Measurements from ENCODE around the gene ATP5F1A. TPM values are rescaled to one million over a fixed set of nuclear protein-coding genes. Genes with fewer than 3 reads are reported as not detected.
"Not testable (repeated sequence)": the region's sequence is repeated elsewhere in the genome, so short reads cannot be mapped to it uniquely, and the experiment has no call there.

Gene ATP5F1A
- total RNA-seq, 1 donor from 2014 or later, result 1,743 TPM

- Histone ChIP-seq H3K4me3 (no peak overlapping the region), H3K9me3 (replicated peaks) (no peaks in the 10 kb centered on the region), H3K27ac (replicated peaks) (no peak overlapping the region), H3K4me1 (peaks cover 3% of the 10 kb centered on the region), H3K27me3 (ENCODE audit: low read depth) (no peaks in the 10 kb centered on the region), H3K36me3 (peaks cover 42% of the 10 kb centered on the region)
- no peak for TF ChIP-seq CTCF (IDR thresholded peaks at IDR 0.05; ENCODE audit: borderline replicate concordance)
- no peak for DNase-seq
- intact Hi-C loops (cut with micrococcal nuclease), result no loop called here
These were observed 32.0 kb upstream of the ATP5F1A start for GRCh38 chr18:46130061-46130460.

GRCh38 chr18:46126625-46127024 lies 28.5 kb upstream of the ATP5F1A start:
- peaks cover 74% of the 10 kb centered on the region for H3K36me3 ChIP-seq
- intact Hi-C loops (cut with micrococcal nuclease); H3K9me3 ChIP-seq (replicated peaks); DNase-seq; H3K27ac ChIP-seq (replicated peaks); H3K27me3 ChIP-seq (ENCODE audit: low read depth); H3K4me3 ChIP-seq; H3K4me1 ChIP-seq: not testable (repeated sequence)

GRCh38 chr18:46113751-46114150 lies 15.7 kb upstream of the ATP5F1A start:
- DNase-seq, result no peak
- Histone ChIP-seq H3K4me3 (no peak overlapping the region), H3K36me3 (peaks cover 31% of the 10 kb centered on the region), H3K27me3 (ENCODE audit: low read depth) (no peaks in the 10 kb centered on the region), H3K9me3 (replicated peaks) (no peaks in the 10 kb centered on the region), H3K27ac (replicated peaks) (no peak overlapping the region), H3K4me1 (no peaks in the 10 kb centered on the region)
- TF ChIP-seq CTCF (IDR thresholded peaks at IDR 0.05; ENCODE audit: borderline replicate concordance), result no peak
- intact Hi-C loops (cut with micrococcal nuclease), result no loop called here

GRCh38 chr18:46110406-46110805 lies 12.3 kb upstream of the ATP5F1A start:
- H3K36me3 ChIP-seq, result peaks cover 40% of the 10 kb centered on the region
- no peak overlapping the region for H3K27ac ChIP-seq (replicated peaks)
- H3K4me3 ChIP-seq, result no peak overlapping the region
- H3K9me3 ChIP-seq (replicated peaks), result no peaks in the 10 kb centered on the region
- no peaks in the 10 kb centered on the region for H3K4me1 ChIP-seq
- DNase-seq, result no peak
- H3K27me3 ChIP-seq (ENCODE audit: low read depth), result no peaks in the 10 kb centered on the region
- no peak for TF ChIP-seq CTCF (IDR thresholded peaks at IDR 0.05; ENCODE audit: borderline replicate concordance)
- intact Hi-C loops (cut with micrococcal nuclease), result no loop called here

- Histone ChIP-seq H3K9me3 (replicated peaks) (no peaks in the 10 kb centered on the region), H3K27ac (replicated peaks) (no peak overlapping the region), H3K4me3 (no peak overlapping the region), H3K4me1 (peaks cover 10% of the 10 kb centered on the region), H3K36me3 (peaks cover 32% of the 10 kb centered on the region), H3K27me3 (ENCODE audit: low read depth) (no peaks in the 10 kb centered on the region)
- no peak for DNase-seq
- TF ChIP-seq CTCF (IDR thresholded peaks at IDR 0.05; ENCODE audit: borderline replicate concordance), result no peak
- intact Hi-C loops (cut with micrococcal nuclease), result no loop called here
These were observed 11.3 kb upstream of the ATP5F1A start for GRCh38 chr18:46109386-46109785.

- Histone ChIP-seq H3K36me3 (peaks cover 23% of the 10 kb centered on the region), H3K4me1 (peaks cover 17% of the 10 kb centered on the region), H3K4me3 (peak within 1 kb of the TSS; percentile 90), H3K27me3 (ENCODE audit: low read depth) (no peaks in the 10 kb centered on the region), H3K27ac (replicated peaks) (peak within 1 kb of the TSS; percentile 91), H3K9me3 (replicated peaks) (no peaks in the 10 kb centered on the region)
- TF ChIP-seq CTCF (IDR thresholded peaks at IDR 0.05; ENCODE audit: borderline replicate concordance), result no peak
- intact Hi-C loops (cut with micrococcal nuclease), result no loop called here
- peak; percentile 93 for DNase-seq
These were observed 6.2 kb upstream of the ATP5F1A start, which contains the start of gene HAUS1 for GRCh38 chr18:46104128-46104911. Gene HAUS1 (plus strand): TSS chr18:46104385. CDS start chr18:46104412, 27 bp downstream.
